HepG2 (cell line): ENCODE measurements around the gene CSTF3. TPM values are rescaled to one million over a fixed set of nuclear protein-coding genes. Genes with fewer than 3 reads are reported as not detected.

ENCODE experiments used
- EP300 ChIP-seq, 3 experiments: sonication (generic) in 1 of 3; formaldehyde crosslinking in 1 of 3; IDR thresholded peaks; 2 replicates each; pipeline versions ENCODE4 v1.5.1 to v1.6.1; 2011 to 2020; ENCODE audit warnings: low read depth in 2 of 3, low read length in 2 of 3, borderline replicate concordance in 1 of 3, improper control_type of control experiment in 1 of 3, mild to moderate bottlenecking in 1 of 3, missing genetic modification reagents in 1 of 3, moderate library complexity in 1 of 3
- GLI4 ChIP-seq: sonication (generic); formaldehyde crosslinking; IDR thresholded peaks from 2 replicates; pipeline ENCODE4 v1.5.1; 2020; ENCODE audit warnings: missing genetic modification reagents, mild to moderate bottlenecking, moderate library complexity, borderline replicate concordance
- HES4 ChIP-seq: sonication (generic); formaldehyde crosslinking; IDR thresholded peaks from 2 replicates; pipeline ENCODE4 v1.9.0; 2021; ENCODE audit warnings: mild to moderate bottlenecking, missing genetic modification reagents, borderline replicate concordance
- HMG20A ChIP-seq: IDR thresholded peaks from 2 replicates; pipeline ENCODE4 v1.6.1; 2016; ENCODE audit warnings: borderline replicate concordance
- HNRNPUL1 ChIP-seq: fragments of 200-400 bp; formaldehyde crosslinking; IDR thresholded peaks from 2 replicates; pipeline ENCODE4 v1.6.1; 2017; ENCODE audit warnings: low read depth, mild to moderate bottlenecking, low read length, moderate library complexity
- RBM39 ChIP-seq: fragments of 200-400 bp; formaldehyde crosslinking; IDR thresholded peaks from one replicate; pipeline ENCODE4 v1.6.1; 2018; ENCODE audit warnings: antibody characterized with exemption, mild to moderate bottlenecking, low read depth, low read length; ENCODE audit not compliant: poor library complexity, severe bottlenecking
- SSRP1 ChIP-seq: IDR thresholded peaks from 2 replicates; pipeline ENCODE4 v1.6.1; 2016; ENCODE audit warnings: control low read depth
- ZNF136 ChIP-seq: sonication (generic); formaldehyde crosslinking; IDR thresholded peaks from 2 replicates; pipeline ENCODE4 v1.8.1; 2022; ENCODE audit warnings: low read depth, mild to moderate bottlenecking, moderate library complexity, missing genetic modification reagents
- ZNF317 ChIP-seq: sonication (generic); formaldehyde crosslinking; IDR thresholded peaks from 2 replicates; pipeline ENCODE4 v1.5.0; 2020; ENCODE audit warnings: mild to moderate bottlenecking, missing genetic modification reagents
- ZNF431 ChIP-seq: sonication (generic); formaldehyde crosslinking; IDR thresholded peaks from 2 replicates; pipeline ENCODE4 v1.9.0; 2022; ENCODE audit warnings: missing genetic modification reagents, low read depth, mild to moderate bottlenecking, borderline replicate concordance
- ZNF766 ChIP-seq: sonication (generic); formaldehyde crosslinking; IDR thresholded peaks from 2 replicates; pipeline ENCODE4 v1.5.0; 2020; ENCODE audit warnings: missing genetic modification reagents, borderline replicate concordance
- ZSCAN9 ChIP-seq: IDR thresholded peaks from 2 replicates; pipeline ENCODE4 v1.6.1; 2016; ENCODE audit warnings: borderline replicate concordance
- polyA plus RNA-seq, 8 experiments: library from polyadenylated mRNA; depleted of rRNA in 3 of 8; stranded (reverse) in 7 of 8; unstranded in 1 of 8; fragments of >200 nt; fragmentation: Illumina TruSeq in 4 of 8; extraction: Trizol in 4 of 8; gene quantifications; 2 replicates each; pipeline versions ENCODE4 v1.2.1 to v1.2.3, GENCODE V29; 2011 to 2016; ENCODE audit warnings: low read depth in 4 of 8, missing spikeins in 1 of 8, mixed read lengths in 1 of 8; ENCODE audit not compliant: insufficient read depth in 1 of 8
- total RNA-seq, 5 experiments: library from RNA; depleted of rRNA; stranded (reverse); fragments of >200 nt; fragmentation: Illumina TruSeq; extraction: Trizol; gene quantifications; 2 replicates each; pipeline ENCODE4 v1.2.3, GENCODE V29; 2016; ENCODE audit warnings: low read depth in 1 of 5
- TF ChIP-seq, protein P1 (sequence below): IDR thresholded peaks from 2 replicates; pipeline ENCODE4 v1.6.1; 2018; ENCODE audit warnings: missing genetic modification reagents
- TF ChIP-seq, protein P2 (sequence below): sonication (generic); formaldehyde crosslinking; IDR thresholded peaks from 2 replicates; pipeline ENCODE4 v1.5.1; 2020; ENCODE audit warnings: mild to moderate bottlenecking, missing genetic modification reagents, moderate library complexity
- TF ChIP-seq, protein P3 (sequence below): sonication (generic); formaldehyde crosslinking; IDR thresholded peaks from 2 replicates; pipeline ENCODE4 v1.5.1; 2020; ENCODE audit warnings: mild to moderate bottlenecking, missing genetic modification reagents
- TF ChIP-seq, protein P4 (sequence below): conservative IDR thresholded peaks from 2 replicates; pipeline ENCODE4 v1.6.1; 2018; ENCODE audit warnings: missing genetic modification reagents

Gene CSTF3
- total and polyA plus RNA-seq, 2 of the 13 experiments (the other 11 are each of a cell fraction or from before 2014, with no cell fraction given): 21.5 to 43.6 TPM

DNA sequence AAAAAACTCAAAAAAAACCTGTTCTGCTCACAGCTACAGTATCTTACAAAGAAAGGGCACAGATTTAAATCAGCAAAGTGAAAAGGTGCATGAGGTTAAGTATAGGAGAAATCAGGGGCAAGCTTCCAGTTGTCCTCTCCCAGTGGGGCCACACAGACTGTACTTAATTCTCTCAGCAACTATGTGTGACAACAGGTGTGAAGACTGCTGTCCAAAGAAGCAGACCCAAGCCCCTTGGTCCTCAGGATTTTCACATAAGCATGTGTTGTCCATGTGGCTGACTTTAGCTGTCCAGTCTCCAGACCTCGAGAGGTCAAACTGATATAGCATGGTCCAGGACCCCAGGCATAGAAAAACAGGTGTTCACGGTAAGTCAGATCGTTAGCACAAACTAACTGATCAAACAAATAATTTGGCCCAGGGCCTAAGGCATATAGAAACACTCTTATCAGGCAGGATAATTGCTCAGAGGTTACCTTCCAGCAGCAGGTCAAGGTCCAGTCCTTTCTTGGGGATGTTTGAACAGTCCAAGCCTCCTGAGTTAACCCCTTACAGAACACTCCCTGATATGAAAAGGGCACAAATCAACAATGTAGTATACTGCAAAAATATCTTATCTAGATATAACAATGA, 21.1 kb upstream of the CSTF3 start (continued):
- no peak for TF ChIP-seq HES4 (CRISPR knock-in tag)
- no peak for TF ChIP-seq ZNF431 (CRISPR knock-in tag)
- TF ChIP-seq EP300 (IDR thresholded peaks at IDR 0.05; ENCODE audit: low read depth in 2 of 2, low read length in 2 of 2): peak in 1 of 2 experiments; percentile 57; a peak in 1 of 4 replicates
- TF ChIP-seq EP300 (CRISPR knock-in tag; IDR thresholded peaks at IDR 0.05; ENCODE audit: borderline replicate concordance): no peak
- no peak for TF ChIP-seq HNRNPUL1
- TF ChIP-seq ZNF766: no peak
- TF ChIP-seq, protein P1, sequence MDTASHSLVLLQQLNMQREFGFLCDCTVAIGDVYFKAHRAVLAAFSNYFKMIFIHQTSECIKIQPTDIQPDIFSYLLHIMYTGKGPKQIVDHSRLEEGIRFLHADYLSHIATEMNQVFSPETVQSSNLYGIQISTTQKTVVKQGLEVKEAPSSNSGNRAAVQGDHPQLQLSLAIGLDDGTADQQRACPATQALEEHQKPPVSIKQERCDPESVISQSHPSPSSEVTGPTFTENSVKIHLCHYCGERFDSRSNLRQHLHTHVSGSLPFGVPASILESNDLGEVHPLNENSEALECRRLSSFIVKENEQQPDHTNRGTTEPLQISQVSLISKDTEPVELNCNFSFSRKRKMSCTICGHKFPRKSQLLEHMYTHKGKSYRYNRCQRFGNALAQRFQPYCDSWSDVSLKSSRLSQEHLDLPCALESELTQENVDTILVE (CRISPR knock-in tag): no peak
- TF ChIP-seq, protein P2, sequence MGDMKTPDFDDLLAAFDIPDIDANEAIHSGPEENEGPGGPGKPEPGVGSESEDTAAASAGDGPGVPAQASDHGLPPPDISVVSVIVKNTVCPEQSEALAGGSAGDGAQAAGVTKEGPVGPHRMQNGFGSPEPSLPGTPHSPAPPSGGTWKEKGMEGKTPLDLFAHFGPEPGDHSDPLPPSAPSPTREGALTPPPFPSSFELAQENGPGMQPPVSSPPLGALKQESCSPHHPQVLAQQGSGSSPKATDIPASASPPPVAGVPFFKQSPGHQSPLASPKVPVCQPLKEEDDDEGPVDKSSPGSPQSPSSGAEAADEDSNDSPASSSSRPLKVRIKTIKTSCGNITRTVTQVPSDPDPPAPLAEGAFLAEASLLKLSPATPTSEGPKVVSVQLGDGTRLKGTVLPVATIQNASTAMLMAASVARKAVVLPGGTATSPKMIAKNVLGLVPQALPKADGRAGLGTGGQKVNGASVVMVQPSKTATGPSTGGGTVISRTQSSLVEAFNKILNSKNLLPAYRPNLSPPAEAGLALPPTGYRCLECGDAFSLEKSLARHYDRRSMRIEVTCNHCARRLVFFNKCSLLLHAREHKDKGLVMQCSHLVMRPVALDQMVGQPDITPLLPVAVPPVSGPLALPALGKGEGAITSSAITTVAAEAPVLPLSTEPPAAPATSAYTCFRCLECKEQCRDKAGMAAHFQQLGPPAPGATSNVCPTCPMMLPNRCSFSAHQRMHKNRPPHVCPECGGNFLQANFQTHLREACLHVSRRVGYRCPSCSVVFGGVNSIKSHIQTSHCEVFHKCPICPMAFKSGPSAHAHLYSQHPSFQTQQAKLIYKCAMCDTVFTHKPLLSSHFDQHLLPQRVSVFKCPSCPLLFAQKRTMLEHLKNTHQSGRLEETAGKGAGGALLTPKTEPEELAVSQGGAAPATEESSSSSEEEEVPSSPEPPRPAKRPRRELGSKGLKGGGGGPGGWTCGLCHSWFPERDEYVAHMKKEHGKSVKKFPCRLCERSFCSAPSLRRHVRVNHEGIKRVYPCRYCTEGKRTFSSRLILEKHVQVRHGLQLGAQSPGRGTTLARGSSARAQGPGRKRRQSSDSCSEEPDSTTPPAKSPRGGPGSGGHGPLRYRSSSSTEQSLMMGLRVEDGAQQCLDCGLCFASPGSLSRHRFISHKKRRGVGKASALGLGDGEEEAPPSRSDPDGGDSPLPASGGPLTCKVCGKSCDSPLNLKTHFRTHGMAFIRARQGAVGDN: no peak
- TF ChIP-seq, protein P3, sequence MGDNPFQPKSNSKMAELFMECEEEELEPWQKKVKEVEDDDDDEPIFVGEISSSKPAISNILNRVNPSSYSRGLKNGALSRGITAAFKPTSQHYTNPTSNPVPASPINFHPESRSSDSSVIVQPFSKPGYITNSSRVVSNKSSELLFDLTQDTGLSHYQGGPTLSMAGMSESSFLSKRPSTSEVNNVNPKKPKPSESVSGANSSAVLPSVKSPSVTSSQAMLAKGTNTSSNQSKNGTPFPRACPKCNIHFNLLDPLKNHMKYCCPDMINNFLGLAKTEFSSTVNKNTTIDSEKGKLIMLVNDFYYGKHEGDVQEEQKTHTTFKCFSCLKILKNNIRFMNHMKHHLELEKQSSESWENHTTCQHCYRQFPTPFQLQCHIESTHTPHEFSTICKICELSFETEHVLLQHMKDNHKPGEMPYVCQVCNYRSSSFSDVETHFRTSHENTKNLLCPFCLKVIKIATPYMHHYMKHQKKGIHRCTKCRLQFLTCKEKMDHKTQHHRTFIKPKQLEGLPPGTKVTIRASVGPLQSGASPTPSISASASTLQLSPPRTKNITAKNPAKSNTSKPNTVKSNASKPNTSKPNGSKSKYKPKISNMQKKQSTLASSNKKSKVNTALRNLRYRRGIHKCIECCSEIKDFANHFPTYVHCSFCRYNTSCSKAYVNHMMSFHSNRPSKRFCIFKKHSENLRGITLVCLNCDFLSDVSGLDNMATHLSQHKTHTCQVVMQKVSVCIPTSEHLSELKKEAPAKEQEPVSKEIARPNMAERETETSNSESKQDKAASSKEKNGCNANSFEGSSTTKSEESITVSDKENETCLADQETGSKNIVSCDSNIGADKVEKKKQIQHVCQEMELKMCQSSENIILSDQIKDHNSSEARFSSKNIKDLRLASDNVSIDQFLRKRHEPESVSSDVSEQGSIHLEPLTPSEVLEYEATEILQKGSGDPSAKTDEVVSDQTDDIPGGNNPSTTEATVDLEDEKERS: no peak
- TF ChIP-seq HMG20A (CRISPR knock-in tag): no peak
- TF ChIP-seq ZNF136 (CRISPR knock-in tag): no peak
- no peak for TF ChIP-seq GLI4 (CRISPR knock-in tag)
- TF ChIP-seq, protein P4, sequence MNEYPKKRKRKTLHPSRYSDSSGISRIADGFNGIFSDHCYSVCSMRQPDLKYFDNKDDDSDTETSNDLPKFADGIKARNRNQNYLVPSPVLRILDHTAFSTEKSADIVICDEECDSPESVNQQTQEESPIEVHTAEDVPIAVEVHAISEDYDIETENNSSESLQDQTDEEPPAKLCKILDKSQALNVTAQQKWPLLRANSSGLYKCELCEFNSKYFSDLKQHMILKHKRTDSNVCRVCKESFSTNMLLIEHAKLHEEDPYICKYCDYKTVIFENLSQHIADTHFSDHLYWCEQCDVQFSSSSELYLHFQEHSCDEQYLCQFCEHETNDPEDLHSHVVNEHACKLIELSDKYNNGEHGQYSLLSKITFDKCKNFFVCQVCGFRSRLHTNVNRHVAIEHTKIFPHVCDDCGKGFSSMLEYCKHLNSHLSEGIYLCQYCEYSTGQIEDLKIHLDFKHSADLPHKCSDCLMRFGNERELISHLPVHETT: no peak
- TF ChIP-seq ZNF317 (CRISPR knock-in tag): no peak
- TF ChIP-seq ZSCAN9 (CRISPR knock-in tag): no peak
- TF ChIP-seq SSRP1 (CRISPR knock-in tag): no peak
- TF ChIP-seq RBM39: no peak
- TF ChIP-seq, all 625 proteins: peak for 17
